PC-3 (cell line): ENCODE data around the gene PDE2A.

Experiments used
- EZH2 ChIP-seq: fragments of 300-600 bp; sonication (generic); IDR thresholded peaks from one replicate; pipeline ENCODE4 v1.6.1; 2017; ENCODE audit warnings: antibody characterized with exemption, mild to moderate bottlenecking, low read length; ENCODE audit not compliant: unreplicated experiment
- EZH2phosphoT487 ChIP-seq: fragments of 300-600 bp; sonication (generic); IDR thresholded peaks from 2 replicates; pipeline ENCODE4 v1.6.1; 2018; ENCODE audit warnings: mild to moderate bottlenecking, antibody characterized with exemption, low read length, borderline replicate concordance
- TF ChIP-seq, protein P1 (sequence below): fragments of 300-600 bp; sonication (generic); conservative IDR thresholded peaks from 2 replicates; pipeline ENCODE4 v1.5.1; 2017; ENCODE audit warnings: antibody characterized with exemption, low read depth, mild to moderate bottlenecking, low read length

- TF ChIP-seq, protein P1, sequence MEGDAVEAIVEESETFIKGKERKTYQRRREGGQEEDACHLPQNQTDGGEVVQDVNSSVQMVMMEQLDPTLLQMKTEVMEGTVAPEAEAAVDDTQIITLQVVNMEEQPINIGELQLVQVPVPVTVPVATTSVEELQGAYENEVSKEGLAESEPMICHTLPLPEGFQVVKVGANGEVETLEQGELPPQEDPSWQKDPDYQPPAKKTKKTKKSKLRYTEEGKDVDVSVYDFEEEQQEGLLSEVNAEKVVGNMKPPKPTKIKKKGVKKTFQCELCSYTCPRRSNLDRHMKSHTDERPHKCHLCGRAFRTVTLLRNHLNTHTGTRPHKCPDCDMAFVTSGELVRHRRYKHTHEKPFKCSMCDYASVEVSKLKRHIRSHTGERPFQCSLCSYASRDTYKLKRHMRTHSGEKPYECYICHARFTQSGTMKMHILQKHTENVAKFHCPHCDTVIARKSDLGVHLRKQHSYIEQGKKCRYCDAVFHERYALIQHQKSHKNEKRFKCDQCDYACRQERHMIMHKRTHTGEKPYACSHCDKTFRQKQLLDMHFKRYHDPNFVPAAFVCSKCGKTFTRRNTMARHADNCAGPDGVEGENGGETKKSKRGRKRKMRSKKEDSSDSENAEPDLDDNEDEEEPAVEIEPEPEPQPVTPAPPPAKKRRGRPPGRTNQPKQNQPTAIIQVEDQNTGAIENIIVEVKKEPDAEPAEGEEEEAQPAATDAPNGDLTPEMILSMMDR = no peak
- TF ChIP-seq EZH2 (no peak), EZH2phosphoT487 (no peak)
These were observed 51.2 kb downstream of the PDE2A start for GRCh38 chr11:72623052-72623451.
